SKM-1 treated with dmso at 0.1 percent for 144 hours (cell line): ENCODE results near the gene GDF9.
A peak's percentile ranks its signal among the peaks of the same experiment; 100 is the strongest.

ENCODE experiments used
- DNase-seq: peaks from one replicate; lab custom pipeline; 2025; ENCODE audit not compliant: unreplicated experiment; lab: John Stamatoyannopoulos, UW

The GDF9 gene

DNA sequence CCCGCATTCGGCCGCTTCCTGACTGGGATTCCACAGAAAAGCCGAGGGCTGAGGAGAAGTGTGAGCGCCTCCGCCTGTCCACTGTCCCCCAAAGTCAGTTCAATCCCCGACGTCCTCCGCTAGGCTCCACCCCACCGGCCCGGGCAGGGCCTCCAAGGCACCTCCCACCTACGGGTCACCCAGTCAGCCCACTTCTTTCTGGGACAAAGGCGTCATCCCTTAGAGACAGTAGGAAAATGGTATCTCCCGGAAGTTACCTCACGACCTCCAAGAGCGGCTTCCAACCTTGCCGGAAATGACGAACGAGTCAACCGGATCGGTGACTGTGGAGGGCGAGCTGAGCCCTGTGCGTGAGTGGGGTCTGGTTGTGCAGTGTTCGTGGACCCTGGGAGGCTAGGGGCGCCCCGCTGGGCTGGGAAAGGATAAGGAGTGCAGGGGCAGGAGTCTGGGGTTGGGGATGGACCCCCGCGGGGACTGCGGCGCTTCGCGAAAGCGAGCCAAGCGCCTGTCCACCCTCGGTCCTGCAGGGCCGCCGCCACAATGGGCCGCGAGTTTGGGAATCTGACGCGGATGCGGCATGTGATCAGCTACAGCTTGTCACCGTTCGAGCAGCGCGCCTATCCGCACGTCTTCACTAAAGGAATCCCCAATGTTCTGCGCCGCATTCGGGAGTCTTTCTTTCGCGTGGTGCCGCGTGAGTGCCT is at the start of gene GDF9, which contains the start of gene UQCRQ:
Gene GDF9, minus strand, starts transcription at position 128 of the 704 bp plus-strand sequence. CDS start 1,936 bp downstream, outside the sequence.
Gene UQCRQ, plus strand, starts transcription at position 301 of the 704 bp plus-strand sequence. Its CDS starts 240 bp downstream, at position 541.
- DNase-seq: peak; percentile 99

- DNase-seq: no peak
Measured at GRCh38 chr5:132915681-132916080, 49.4 kb upstream of the GDF9 start.

GRCh38 chr5:132909702-132910101 is 43.4 kb upstream of the GDF9 start:
- no peak for DNase-seq

DNA sequence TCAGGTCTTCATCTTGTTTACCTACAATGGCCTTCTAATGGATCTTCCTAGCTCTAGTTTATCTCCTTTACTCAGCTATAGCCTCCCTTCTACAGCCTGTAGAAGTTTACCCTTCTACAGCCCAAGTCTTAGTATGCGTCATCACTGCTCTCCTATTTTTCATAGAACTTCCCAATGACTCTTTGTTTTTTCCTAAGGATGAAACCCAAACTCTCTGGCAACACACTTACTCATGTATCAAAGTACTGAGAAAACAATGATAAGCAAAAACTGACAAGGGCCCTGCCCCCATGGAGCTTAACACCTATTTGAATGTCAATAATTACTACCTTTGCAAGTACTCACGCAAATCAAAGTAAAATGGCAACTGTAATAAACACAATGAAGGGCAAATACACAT is 40.9 kb upstream of the GDF9 start:
- DNase-seq: no peak

DNA sequence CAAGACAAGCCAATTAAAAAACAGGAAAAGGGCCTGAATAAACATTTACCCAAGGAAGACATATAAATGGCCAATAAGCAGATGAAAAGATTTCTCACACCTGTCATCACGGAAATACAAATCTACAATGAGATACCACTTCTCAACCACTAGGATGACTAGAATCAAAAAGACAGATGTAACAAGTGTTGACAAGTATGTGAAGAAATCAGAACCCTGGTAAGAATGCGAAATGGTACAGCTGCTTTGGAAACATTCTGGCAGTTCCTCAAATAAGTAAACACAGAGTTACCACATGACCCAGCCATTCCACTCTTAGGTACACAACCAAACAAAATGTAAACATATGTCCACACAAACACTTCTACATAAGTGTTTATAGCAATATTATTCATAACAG is 39.7 kb upstream of the GDF9 start:
- DNase-seq: peak; percentile 2

DNA sequence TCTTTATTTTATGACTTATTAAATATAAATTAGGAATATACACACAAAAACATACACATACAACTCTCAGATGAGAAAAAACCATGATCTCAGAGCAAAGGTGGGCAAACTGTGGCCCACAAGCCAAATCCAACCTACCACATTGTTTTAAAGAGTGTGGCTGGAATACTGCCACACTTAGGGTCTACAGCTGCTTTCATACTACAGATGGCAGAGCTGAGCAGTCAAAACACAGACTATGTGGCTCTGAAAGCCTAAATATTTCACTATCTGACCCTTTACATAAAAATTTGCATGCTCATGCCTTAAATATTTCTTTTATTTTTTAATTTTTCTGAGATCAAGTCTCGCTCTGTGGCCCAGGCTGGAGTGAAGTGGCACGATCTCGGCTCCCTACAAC is 35.5 kb upstream of the GDF9 start:
- DNase-seq: no peak

GRCh38 chr5:132901036-132901435 is 34.8 kb upstream of the GDF9 start:
- DNase-seq: no peak

DNA sequence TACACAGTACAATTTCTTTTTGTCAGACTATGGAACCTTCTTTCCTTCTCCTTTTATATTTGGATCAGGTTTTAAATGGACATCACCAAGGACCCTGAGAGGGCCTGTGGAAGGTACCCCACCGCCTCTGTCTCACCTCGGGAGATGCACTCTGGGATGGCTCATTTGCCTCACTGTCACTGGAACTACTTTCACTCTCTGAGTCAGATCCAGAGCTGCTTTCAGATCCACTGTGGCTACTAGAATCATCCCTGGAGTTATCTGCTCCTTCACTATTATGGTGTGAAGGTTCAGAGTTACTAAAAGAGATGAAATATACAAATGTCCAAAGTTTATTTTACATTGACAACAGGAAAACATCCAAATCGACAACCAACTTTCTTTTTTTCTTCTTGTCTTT is 31.8 kb upstream of the GDF9 start:
- no peak for DNase-seq

GRCh38 chr5:132896685-132897084 is 30.4 kb upstream of the GDF9 start:
- DNase-seq: no peak

DNA sequence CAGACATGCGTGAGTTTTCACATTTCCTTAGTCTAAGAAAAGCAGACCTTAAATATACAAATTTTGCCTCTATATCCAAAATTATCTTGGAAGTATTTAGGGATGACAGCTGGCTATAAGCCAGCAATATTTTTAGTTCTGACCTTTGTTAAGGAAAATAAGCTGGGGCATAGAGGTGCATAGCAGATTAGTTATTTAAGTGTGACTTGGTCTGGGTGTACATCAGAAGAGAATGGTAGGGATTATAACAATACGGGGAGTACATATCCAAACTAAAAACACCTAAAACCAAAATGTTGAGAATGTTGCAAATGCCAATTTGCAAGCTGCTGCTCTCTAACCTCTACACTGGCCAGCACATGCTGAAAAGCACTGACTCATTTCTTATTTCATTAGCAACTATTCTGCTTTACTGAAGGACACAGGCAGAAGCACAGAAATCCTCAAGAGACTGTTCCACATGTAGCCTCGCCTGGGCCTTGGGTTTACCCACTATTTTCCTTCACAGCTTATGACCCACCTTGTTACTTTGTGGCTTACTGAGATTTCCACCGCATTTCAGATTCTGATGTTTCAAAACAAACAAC is 29.5 kb upstream of the GDF9 start:
- DNase-seq: no peak

GRCh38 chr5:132890817-132891216 is 24.5 kb upstream of the GDF9 start:
- no peak for DNase-seq

DNA sequence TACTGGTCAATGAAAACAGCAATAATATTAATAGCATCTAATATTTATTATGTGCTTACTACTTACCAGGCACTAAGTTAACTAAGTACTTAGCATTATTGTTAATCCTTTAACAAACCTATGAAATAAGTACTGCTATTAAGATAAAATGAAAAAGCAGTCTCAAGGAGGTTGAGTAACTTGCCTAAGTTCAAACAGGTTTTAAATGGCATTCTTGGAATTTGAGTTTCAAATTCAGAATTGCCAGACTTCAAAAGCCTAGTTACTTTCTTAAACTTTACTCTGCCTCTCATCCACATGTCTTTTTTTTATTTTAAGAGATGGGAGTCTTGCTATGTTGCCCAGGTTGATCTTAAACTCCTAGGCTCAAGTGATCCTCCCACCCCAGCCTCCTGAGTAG is 23.2 kb upstream of the GDF9 start:
- no peak for DNase-seq

DNA sequence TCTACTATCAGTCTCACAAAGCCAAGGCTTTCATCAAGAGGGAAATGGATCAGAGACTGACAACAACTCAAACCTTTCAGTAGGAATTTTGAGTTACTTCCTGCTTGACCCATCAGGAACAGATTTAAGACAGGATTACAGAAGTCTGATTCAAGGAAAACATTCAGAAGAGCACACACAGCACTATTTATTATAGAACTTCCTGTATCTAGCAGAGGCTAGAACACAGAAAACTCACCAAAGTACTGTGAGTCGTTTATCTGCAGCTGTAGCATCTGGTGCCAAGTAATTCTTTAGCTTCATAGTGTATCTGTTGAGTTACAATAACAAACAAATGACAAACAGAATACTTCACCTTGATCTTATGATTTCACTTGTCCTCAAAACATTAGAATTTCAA is 21.0 kb upstream of the GDF9 start:
- no peak for DNase-seq

DNA sequence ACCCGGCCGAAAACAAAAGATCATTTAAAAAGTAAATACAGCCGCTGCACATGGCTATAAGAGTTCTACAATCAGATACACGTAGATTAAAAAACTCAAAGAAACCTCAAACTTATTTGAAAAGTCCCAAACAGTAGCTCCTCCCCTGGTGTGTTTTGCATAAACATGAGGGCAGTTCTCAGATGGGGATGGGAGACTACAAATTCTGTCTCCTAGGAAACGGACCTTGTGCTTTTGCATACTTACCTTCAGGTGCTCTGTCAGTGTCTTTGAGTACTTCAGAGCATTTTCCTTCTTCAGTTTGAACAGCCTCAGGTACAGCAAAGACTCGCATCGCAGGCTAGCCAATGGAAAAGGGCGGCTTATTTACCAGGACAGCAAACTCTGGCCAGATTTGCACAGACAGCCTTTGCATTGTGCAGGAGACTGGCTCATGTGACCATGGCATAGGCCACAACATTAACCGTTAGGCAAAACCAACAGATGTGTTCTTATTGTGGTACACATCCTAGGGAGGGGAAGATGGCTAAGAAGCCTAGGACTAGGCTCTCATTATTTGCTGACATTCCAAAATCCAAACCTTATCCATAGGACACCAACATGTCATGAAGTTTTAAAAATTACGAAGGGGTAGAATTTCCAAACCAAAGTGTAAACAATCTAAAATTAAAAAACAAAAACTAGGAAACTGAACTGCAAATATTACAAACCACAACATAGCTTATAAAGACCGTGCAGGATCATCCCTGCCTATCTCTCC is 20.0 kb upstream of the GDF9 start:
- DNase-seq: no peak

GRCh38 chr5:132884548-132884947 is 18.3 kb upstream of the GDF9 start:
- DNase-seq: no peak

DNA sequence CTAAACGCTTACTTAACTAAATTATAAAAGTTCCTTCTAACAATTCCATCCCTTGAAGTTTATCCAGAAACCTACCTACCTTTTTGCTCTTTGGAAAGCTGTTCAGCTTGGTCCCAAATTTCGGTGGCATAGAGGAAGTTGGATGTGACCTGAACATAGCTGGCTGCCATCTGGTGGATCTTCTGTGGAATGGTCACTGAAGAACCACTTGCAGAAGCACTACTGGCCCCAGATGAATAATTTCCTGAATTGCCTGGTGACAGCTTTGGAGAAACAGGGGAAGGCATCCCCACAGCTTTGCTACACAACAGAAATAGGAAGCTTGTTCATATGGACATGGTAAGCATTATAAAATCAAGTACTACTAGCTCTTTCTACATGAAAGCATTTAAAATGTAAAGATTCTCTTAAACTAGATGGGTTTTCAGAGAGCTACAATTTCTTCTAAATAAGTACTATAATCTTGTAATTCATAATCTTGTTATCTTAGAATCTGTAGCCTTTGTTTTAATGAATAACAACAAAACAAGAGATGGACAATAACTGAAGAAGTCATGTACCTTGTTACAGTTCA is 17.1 kb upstream of the GDF9 start:
- DNase-seq: peak; percentile 80

GRCh38 chr5:132877938-132878337 is 11.7 kb upstream of the GDF9 start:
- DNase-seq: no peak

DNA sequence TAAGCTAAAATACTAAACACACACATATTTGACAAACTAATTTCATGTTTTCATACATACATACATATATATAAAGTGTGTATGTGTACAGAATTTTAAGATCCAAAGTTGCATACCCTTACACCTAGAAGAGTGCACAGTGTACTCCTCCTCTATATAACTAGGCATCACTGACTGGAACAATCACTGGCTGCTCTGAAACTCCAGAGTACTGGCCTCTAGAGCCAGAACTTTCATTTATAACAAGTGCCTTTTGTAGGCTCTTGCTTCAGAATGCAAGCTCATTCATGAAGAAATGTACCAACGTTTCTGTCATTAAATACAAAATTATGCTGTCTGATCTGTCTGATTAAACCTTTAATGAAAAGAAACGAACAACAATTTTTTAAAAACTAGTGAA is 11.2 kb upstream of the GDF9 start:
- no peak for DNase-seq

- no peak for DNase-seq
Measured at GRCh38 chr5:132876020-132876759, 9.9 kb upstream of the GDF9 start.

GRCh38 chr5:132873930-132874271 is 7.6 kb upstream of the GDF9 start:
- no peak for DNase-seq
